DMS153 (cell line): Measurements from ENCODE around the gene C15orf39.
"Not testable (repeated sequence)": the region's sequence is repeated elsewhere in the genome, so short reads cannot be mapped to it uniquely, and the experiment has no call there.

Experiments
- DNase-seq: peaks from one replicate; lab custom pipeline; 2025; lab: John Stamatoyannopoulos, UW

C15orf39 gene

GRCh38 chr15:75201616-75202250 lies at the start of gene C15orf39:
C15orf39 (plus strand) TSS chr15:75201882; CDS start chr15:75206049, 4,167 bp downstream.
- no peak for DNase-seq

GRCh38 chr15:75152382-75153079 lies 49.2 kb upstream of the C15orf39 start:
- no peak for DNase-seq

GRCh38 chr15:75153087-75153486 lies 48.6 kb upstream of the C15orf39 start:
- no peak for DNase-seq

- DNase-seq, result no peak
These were observed 48.0 kb upstream of the C15orf39 start for GRCh38 chr15:75153565-75154276.

GRCh38 chr15:75154461-75155062 lies 47.1 kb upstream of the C15orf39 start:
- no peak for DNase-seq

- no peak for DNase-seq
These were observed 45.1 kb upstream of the C15orf39 start for GRCh38 chr15:75156326-75157215.

- no peak for DNase-seq
These were observed 43.3 kb upstream of the C15orf39 start for GRCh38 chr15:75158402-75158801.

GRCh38 chr15:75159244-75159643 lies 42.4 kb upstream of the C15orf39 start:
- no peak for DNase-seq

GRCh38 chr15:75161106-75161916 lies 40.4 kb upstream of the C15orf39 start:
- no peak for DNase-seq

- no peak for DNase-seq
These were observed 39.7 kb upstream of the C15orf39 start for GRCh38 chr15:75161917-75162414.

GRCh38 chr15:75163150-75163564 lies 38.5 kb upstream of the C15orf39 start:
- DNase-seq, result no peak

GRCh38 chr15:75164625-75165350 lies 36.9 kb upstream of the C15orf39 start:
- no peak for DNase-seq

- DNase-seq, result not testable (repeated sequence)
These were observed 35.1 kb upstream of the C15orf39 start for GRCh38 chr15:75166489-75167063.

GRCh38 chr15:75167588-75168350 lies 33.9 kb upstream of the C15orf39 start:
- DNase-seq, result no peak

- DNase-seq, result no peak
These were observed 33.3 kb upstream of the C15orf39 start for GRCh38 chr15:75168374-75168773.

- no peak for DNase-seq
These were observed 31.5 kb upstream of the C15orf39 start for GRCh38 chr15:75170203-75170602.

GRCh38 chr15:75170711-75171341 lies 30.9 kb upstream of the C15orf39 start:
- no peak for DNase-seq

- DNase-seq, result no peak
These were observed 30.3 kb upstream of the C15orf39 start for GRCh38 chr15:75171408-75171807.
